GM23338 (cell line): Measurements from ENCODE around the gene HERC2. TPM values are rescaled to one million over a fixed set of nuclear protein-coding genes. Genes with fewer than 3 reads are reported as not detected.

ENCODE experiments used
- ATAC-seq: fragments of 200-7000 bp; cut with Tn5 transposase; 3 replicates; pipeline ENCODE4 v1.9.1; 2020
- DNase-seq: peaks from one replicate; pipeline ENCODE4 v3.0.0-alpha.2; 2015; ENCODE audit warnings: low spot score
- H2AFZ ChIP-seq: fragments of 200-600 bp; sonication (generic); 2 replicates; pipeline ENCODE4 v1.8.0; 2016; ENCODE audit warnings: antibody characterized with exemption, mild to moderate bottlenecking, moderate library complexity
- H3F3A ChIP-seq: fragments of 200-600 bp; sonication (generic); replicated peaks from 2 replicates; pipeline ENCODE4 v1.8.0; 2017; ENCODE audit warnings: antibody characterized with exemption, mixed run types, low read depth
- H3K27ac ChIP-seq: fragments of 200-600 bp; sonication (generic); 2 replicates; pipeline ENCODE4 v1.6.1; 2016; ENCODE audit warnings: low read depth
- H3K27me3 ChIP-seq: fragments of 200-600 bp; sonication (generic); 2 replicates; pipeline ENCODE4 v1.8.0; 2016; ENCODE audit warnings: mild to moderate bottlenecking, mixed run types, moderate library complexity; ENCODE audit not compliant: insufficient read depth
- H3K36me3 ChIP-seq: fragments of 200-600 bp; sonication (generic); 2 replicates; pipeline ENCODE4 v1.8.0; 2016; ENCODE audit warnings: mild to moderate bottlenecking; ENCODE audit not compliant: insufficient read depth
- H3K4me1 ChIP-seq: fragments of 200-600 bp; sonication (generic); 2 replicates; pipeline ENCODE4 v1.8.0; 2016; ENCODE audit warnings: mild to moderate bottlenecking, moderate library complexity; ENCODE audit not compliant: insufficient read depth
- H3K4me2 ChIP-seq: fragments of 200-600 bp; sonication (generic); 2 replicates; pipeline ENCODE4 v1.7.1; 2017; ENCODE audit warnings: mixed run types
- H3K4me3 ChIP-seq: fragments of 200-600 bp; sonication (generic); 2 replicates; pipeline ENCODE4 v1.6.1; 2016; ENCODE audit warnings: mixed run types
- H3K79me2 ChIP-seq: fragments of 200-600 bp; sonication (generic); replicated peaks from 2 replicates; pipeline ENCODE4 v1.8.0; 2017; ENCODE audit warnings: mild to moderate bottlenecking; ENCODE audit not compliant: insufficient read depth
- H3K9me2 ChIP-seq: fragments of 200-600 bp; sonication (generic); 2 replicates; pipeline ENCODE4 v1.8.0; 2017; ENCODE audit not compliant: insufficient read depth
- H4K20me1 ChIP-seq: fragments of 200-600 bp; sonication (generic); replicated peaks from 2 replicates; pipeline ENCODE4 v1.8.0; 2017; ENCODE audit warnings: mild to moderate bottlenecking; ENCODE audit not compliant: insufficient read depth
- H3K27ac Mint-ChIP-seq: 2 replicates; pipeline ENCODE4 v1.8.0; 2020; ENCODE audit warnings: inconsistent platforms, mild to moderate bottlenecking, moderate library complexity, mixed read lengths
- H3K27me3 Mint-ChIP-seq: 3 replicates; pipeline ENCODE4 v1.8.0; 2022; ENCODE audit warnings: low read depth, mild to moderate bottlenecking, moderate library complexity, mixed read lengths, inconsistent platforms; ENCODE audit not compliant: insufficient read depth, poor library complexity
- H3K36me3 Mint-ChIP-seq: 3 replicates; pipeline ENCODE4 v1.8.0; 2021; ENCODE audit warnings: low read depth, mild to moderate bottlenecking, inconsistent platforms, moderate library complexity, mixed read lengths
- H3K4me1 Mint-ChIP-seq: 3 replicates; pipeline ENCODE4 v1.8.0; 2020; ENCODE audit warnings: mild to moderate bottlenecking, inconsistent platforms, mixed read lengths
- H3K4me3 Mint-ChIP-seq: 3 replicates; pipeline ENCODE4 v1.8.0; 2021; ENCODE audit warnings: moderate library complexity, mild to moderate bottlenecking, inconsistent platforms, mixed read lengths
- H3K9me3 Mint-ChIP-seq: 3 replicates; pipeline ENCODE4 v1.8.0; 2020; ENCODE audit warnings: moderate library complexity, mild to moderate bottlenecking, inconsistent platforms, mixed read lengths
- CREB1 ChIP-seq: fragments of 250-450 bp; sonication (Bioruptor Pico); IDR thresholded peaks from 2 replicates; pipeline ENCODE4 v1.5.0; 2020; ENCODE audit warnings: low read depth, mild to moderate bottlenecking, moderate library complexity
- CTCF ChIP-seq, 2 experiments: fragments of 200-600 bp in 1 of 2; sonication (generic) in 1 of 2; conservative IDR thresholded peaks; 2 replicates each; pipeline versions ENCODE4 v1.5.1 to v1.6.1; 2016 to 2017; ENCODE audit warnings: antibody characterized with exemption in 2 of 2, low read depth in 2 of 2, mild to moderate bottlenecking in 2 of 2, moderate library complexity in 1 of 2
- EZH2 ChIP-seq: fragments of 200-600 bp; sonication (generic); IDR thresholded peaks from one replicate; pipeline ENCODE4 v1.8.0; 2017; ENCODE audit warnings: antibody characterized with exemption, mild to moderate bottlenecking, low read depth; ENCODE audit not compliant: unreplicated experiment
- EZH2phosphoT487 ChIP-seq: fragments of 200-600 bp; sonication (generic); IDR thresholded peaks from one replicate; pipeline ENCODE4 v1.8.1; 2018; ENCODE audit warnings: antibody characterized with exemption; ENCODE audit not compliant: unreplicated experiment
- JUNB ChIP-seq: IDR thresholded peaks from one replicate; pipeline ENCODE4 v1.6.1; 2016; ENCODE audit warnings: antibody characterized with exemption; ENCODE audit not compliant: unreplicated experiment
- NANOG ChIP-seq: IDR thresholded peaks from 2 replicates; pipeline ENCODE4 v1.6.1; 2016; ENCODE audit warnings: antibody characterized with exemption, borderline replicate concordance
- POLR2AphosphoS5 ChIP-seq: IDR thresholded peaks from 2 replicates; pipeline ENCODE4 v1.6.1; 2016; ENCODE audit warnings: antibody characterized with exemption, low read depth
- REST ChIP-seq: IDR thresholded peaks from one replicate; pipeline ENCODE4 v1.6.1; 2018; ENCODE audit warnings: antibody characterized with exemption; ENCODE audit not compliant: unreplicated experiment
- STAT1 ChIP-seq: IDR thresholded peaks from one replicate; pipeline ENCODE4 v1.6.1; 2016; ENCODE audit warnings: antibody characterized with exemption; ENCODE audit not compliant: unreplicated experiment
- ZNF114 ChIP-seq: fragments of 250-450 bp; sonication (Bioruptor Pico); IDR thresholded peaks from 2 replicates; pipeline ENCODE4 v1.5.0; 2020; ENCODE audit warnings: mild to moderate bottlenecking, moderate library complexity
- polyA plus RNA-seq: library from polyadenylated mRNA; unstranded; fragments of >200 nt; fragmentation: Nextera tagmentation; extraction: Ambion mirVana; gene quantifications from 2 replicates; pipeline ENCODE4 v1.2.1, GENCODE V29; 2016
- total RNA-seq: library from RNA; depleted of rRNA; stranded (reverse); fragments of >200 nt; shearing (Covaris generic); gene quantifications from 2 replicates; pipeline ENCODE4 v1.2.3, GENCODE V29; 2014

HERC2 gene
- total and polyA plus RNA-seq, 2 experiments from 2014 or later, result 71.3 to 80.7 TPM

GRCh38 chr15:28117432-28117990 lies 204.5 kb downstream of the HERC2 start:
- H3F3A ChIP-seq, result no peaks in the 10 kb centered on the region
- H3K4me3 Mint-ChIP-seq, result no peak overlapping the region
- no peaks in the 10 kb centered on the region for H3K9me2 ChIP-seq
- no peak overlapping the region for H3K4me2 ChIP-seq
- TF ChIP-seq JUNB (no peak), POLR2AphosphoS5 (no peak), CTCF (conservative IDR thresholded peaks at IDR 0.05; ENCODE audit: low read depth in 2 of 2) (no peak), STAT1 (no peak)
- H3K27ac Mint-ChIP-seq, result peak overlapping the region; percentile 70; the same call in 1 of the 2 replicates
- H2AFZ ChIP-seq, result no peak overlapping the region
- peaks cover 9% of the 10 kb centered on the region for H3K27me3 Mint-ChIP-seq
- no peak overlapping the region for H3K27ac ChIP-seq
- no peak overlapping the region for H3K4me3 ChIP-seq
- H3K9me3 Mint-ChIP-seq, result no peaks in the 10 kb centered on the region
- peaks cover 8% of the 10 kb centered on the region; the same call in 1 of the 2 replicates for H3K36me3 ChIP-seq
- no peak for ATAC-seq
- DNase-seq, result no peak
- H4K20me1 ChIP-seq, result no peaks in the 10 kb centered on the region; the same call in 1 of the 2 replicates
- H3K79me2 ChIP-seq, result no peaks in the 10 kb centered on the region
- no peaks in the 10 kb centered on the region for H3K4me1 Mint-ChIP-seq
- no peaks in the 10 kb centered on the region for H3K27me3 ChIP-seq
- no peaks in the 10 kb centered on the region for H3K4me1 ChIP-seq
- peaks cover 75% of the 10 kb centered on the region for H3K36me3 Mint-ChIP-seq

DNA sequence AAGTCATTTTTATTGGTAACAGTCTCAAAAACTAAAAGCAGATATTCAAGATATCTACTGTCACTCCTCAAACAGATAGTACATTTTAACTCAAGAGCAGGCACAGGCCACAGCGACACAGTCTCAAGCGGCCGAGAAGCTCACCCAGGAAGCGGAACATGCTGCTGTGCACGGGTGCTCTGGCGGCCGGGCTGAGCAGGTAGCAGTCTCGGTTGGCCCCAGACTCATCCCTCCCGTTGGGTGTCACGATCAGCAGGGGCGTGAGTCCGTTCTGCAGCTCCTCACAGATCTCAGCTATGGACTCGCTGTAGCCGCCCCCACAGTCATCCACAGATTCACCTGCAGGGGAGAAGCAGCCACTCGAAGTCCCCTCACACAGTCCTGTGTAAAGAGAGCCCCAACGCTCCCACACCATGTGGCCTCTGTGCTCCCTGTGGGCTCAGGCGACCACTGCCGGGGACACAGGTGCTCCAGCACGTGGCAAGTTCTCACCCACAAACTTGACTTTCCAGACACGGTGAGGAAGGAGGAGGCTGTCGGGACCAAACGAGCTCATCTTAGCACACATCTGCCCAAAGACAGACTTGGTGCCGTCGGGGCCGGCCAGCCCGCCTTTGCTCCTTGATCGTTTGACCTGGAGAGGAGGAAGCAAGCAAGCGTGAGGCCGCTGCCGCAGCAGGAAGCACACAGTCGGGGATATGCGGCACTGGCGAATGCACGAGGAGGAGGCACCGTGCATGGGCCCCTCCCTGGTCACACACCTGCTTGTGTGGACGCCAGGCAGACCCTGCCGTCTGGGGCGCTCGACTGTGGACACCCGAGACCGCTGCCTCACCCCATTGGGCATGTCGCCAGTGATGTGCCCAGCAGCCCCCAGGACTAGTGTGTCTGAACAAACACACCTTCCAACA lies 205.2 kb downstream of the HERC2 start:
- DNase-seq, result no peak
- peaks cover 79% of the 10 kb centered on the region for H3K36me3 Mint-ChIP-seq
- no peaks in the 10 kb centered on the region; the same call in 1 of the 2 replicates for H4K20me1 ChIP-seq
- TF ChIP-seq STAT1 (no peak), JUNB (no peak), ZNF114 (CRISPR knock-in tag) (no peak), CTCF (conservative IDR thresholded peaks at IDR 0.05; ENCODE audit: low read depth in 2 of 2) (no peak), CREB1 (CRISPR knock-in tag) (no peak), NANOG (no peak), POLR2AphosphoS5 (no peak), REST (no peak), EZH2phosphoT487 (no peak), EZH2 (no peak)

More for the DNA sequence above, 205.2 kb downstream of the HERC2 start:
- peaks cover 8% of the 10 kb centered on the region; the same call in 1 of the 2 replicates for H3K36me3 ChIP-seq
- H3K4me2 ChIP-seq, result no peak overlapping the region
- no peaks in the 10 kb centered on the region for H3K27me3 ChIP-seq
- H3K4me3 ChIP-seq, result no peak overlapping the region
- H3K27ac ChIP-seq, result no peak overlapping the region
- no peak for ATAC-seq
- H3K4me1 ChIP-seq, result no peaks in the 10 kb centered on the region
- H2AFZ ChIP-seq, result no peak overlapping the region
- Mint-ChIP-seq H3K9me3 (no peaks in the 10 kb centered on the region), H3K4me1 (no peaks in the 10 kb centered on the region), H3K4me3 (no peak overlapping the region), H3K27me3 (peaks cover 9% of the 10 kb centered on the region), H3K27ac (peak overlapping the region; percentile 70; the same call in 1 of the 2 replicates)
- no peaks in the 10 kb centered on the region for H3F3A ChIP-seq
- no peaks in the 10 kb centered on the region for H3K79me2 ChIP-seq
- no peaks in the 10 kb centered on the region for H3K9me2 ChIP-seq
